Sigmoid colon (tissue), 7 donors: ENCODE measurements around the gene HOXA5. TPM values are rescaled to one million over a fixed set of nuclear protein-coding genes. Genes with fewer than 3 reads are reported as not detected.

Experiments used
- DNase-seq: peaks from one replicate; pipeline ENCODE4 v3.0.0-alpha.2; 2019
- H3K27ac ChIP-seq, 4 donors: fragments of 200-600 bp; sonication (generic); one replicate each; pipeline ENCODE4 v1.5.1; 2016 to 2019; ENCODE audit warnings: mild to moderate bottlenecking in 1 of 4
- H3K27me3 ChIP-seq, 3 donors: fragments of 200-600 bp; sonication (generic); one replicate each; pipeline ENCODE4 v1.5.1; 2019; ENCODE audit warnings: mild to moderate bottlenecking in 1 of 3
- H3K36me3 ChIP-seq, 4 donors: fragments of 200-600 bp; sonication (generic); one replicate each; pipeline ENCODE4 v1.5.1; 2016 to 2019
- H3K4me1 ChIP-seq, 4 donors: fragments of 200-600 bp; sonication (generic); one replicate each; pipeline ENCODE4 v1.5.1; 2017 to 2019
- H3K4me3 ChIP-seq, 4 donors: fragments of 200-600 bp; sonication (generic); one replicate each; pipeline ENCODE4 v1.5.1; 2017 to 2019; ENCODE audit warnings: mild to moderate bottlenecking in 2 of 4, moderate library complexity in 1 of 4
- H3K9me3 ChIP-seq, 4 donors: fragments of 200-600 bp in 3 of 4; sonication (generic) in 3 of 4; one replicate each; pipeline versions ENCODE4 v1.5.1 to v1.6.1; 2013 to 2019
- CTCF ChIP-seq, 4 experiments: fragments of 450-650 bp in 3 of 4; fragments of 200-600 bp in 1 of 4; IDR thresholded peaks; one replicate each; pipeline ENCODE4 v1.5.1; 2016 to 2019; ENCODE audit warnings: antibody characterized with exemption in 4 of 4, mild to moderate bottlenecking in 3 of 4, moderate library complexity in 2 of 4
- EP300 ChIP-seq, 4 donors: sonication (generic); formaldehyde crosslinking; IDR thresholded peaks; one replicate each; pipeline ENCODE4 v1.6.1; 2017; ENCODE audit warnings: antibody characterized with exemption in 4 of 4
- POLR2A ChIP-seq, 2 donors: fragments of 450-650 bp; IDR thresholded peaks; one replicate each; pipeline ENCODE4 v1.6.1; 2016; ENCODE audit warnings: antibody characterized with exemption in 2 of 2, mild to moderate bottlenecking in 2 of 2, moderate library complexity in 2 of 2
- POLR2AphosphoS5 ChIP-seq, 4 donors: sonication (generic); formaldehyde crosslinking; IDR thresholded peaks; one replicate each; pipeline ENCODE4 v1.6.1; 2017; ENCODE audit warnings: antibody characterized with exemption in 4 of 4
- WGBS, 2 donors: extraction: QIAGEN DNeasy Blood & Tissue Kit; methylation state at CpG; one replicate each; pipeline ENCODE4 v1.1.7; 2013; 5-methylcytosine and 5-hydroxymethylcytosine counted together
- intact Hi-C: fragments of 100-400 bp; cut with DNase I; formaldehyde crosslinking; loops from one replicate; pipeline ENCODE4 v1.15.1; 2023
- polyA plus RNA-seq, 3 donors: library from polyadenylated mRNA; stranded (reverse); fragments of 200-250 nt; gene quantifications; one replicate each; pipeline ENCODE4 v1.2.3, GENCODE V29; 2013
- total RNA-seq, 4 donors: library from RNA; depleted of rRNA; stranded (reverse); fragments of >200 nt; gene quantifications; one replicate each; pipeline ENCODE4 v1.1.0, GENCODE V29; 2016
- donor health status: healthy with polysubstance abuse.
- donor health status: Bipolar disorder and iron deficiency.
- donor health status: healthy.

The HOXA5 gene
- total and polyA plus RNA-seq, 7 donors: 3.2 to 14.3 (median 10.2) TPM

GRCh38 chr7:27191161-27191731 lies 47.8 kb upstream of the HOXA5 start:
- intact Hi-C loops: loop anchor here (10.0 kb wide), 1 partner anchor 984 kb away; no protein-coding TSS in a partner anchor
- peaks cover 0 to 87% (median 49%) of the 10 kb centered on the region in 4 donors for H3K4me1 ChIP-seq
- no peaks in the 10 kb centered on the region for H3K9me3 ChIP-seq
- WGBS, 2 donors: 15 to 37% methylated on average over 15 of the region's 15 CpGs
- H3K4me3 ChIP-seq: peak overlapping the region; percentile 43 to 76 (median 64)
- no peaks in the 10 kb centered on the region for H3K36me3 ChIP-seq
- peak overlapping the region in 3 of 4 donors; percentile 97 to 98 (median 98) for H3K27ac ChIP-seq
- TF ChIP-seq EP300 (IDR thresholded peaks at IDR 0.05): no peak
- DNase-seq: no peak
- peaks cover 0 to 20% (median 0%) of the 10 kb centered on the region in 3 donors for H3K27me3 ChIP-seq

GRCh38 chr7:27189997-27190748 lies 46.7 kb upstream of the HOXA5 start:
- Histone ChIP-seq H3K9me3 (no peaks in the 10 kb centered on the region), H3K4me3 (peak overlapping the region in 2 of 4 donors; percentile 72 to 76), H3K36me3 (no peaks in the 10 kb centered on the region), H3K27me3 (peaks cover 0 to 20% (median 0%) of the 10 kb centered on the region in 3 donors), H3K27ac (peak overlapping the region in 3 of 4 donors; percentile 97 to 98 (median 98)), H3K4me1 (peaks cover 0 to 87% (median 49%) of the 10 kb centered on the region in 4 donors)
- intact Hi-C loops: loop anchor here (10.0 kb wide), 1 partner anchor 985 kb away; no protein-coding TSS in a partner anchor
- WGBS, 2 donors: 10 to 42% methylated on average over 7 of the region's 7 CpGs
- TF ChIP-seq CTCF (IDR thresholded peaks at IDR 0.05) (no peak), POLR2A (IDR thresholded peaks at IDR 0.05) (no peak), EP300 (IDR thresholded peaks at IDR 0.05) (no peak), POLR2AphosphoS5 (IDR thresholded peaks at IDR 0.05) (no peak)
- no peak for DNase-seq

- DNase-seq: peak; percentile 87
- H3K9me3 ChIP-seq: no peaks in the 10 kb centered on the region
- peak overlapping the region in 3 of 4 donors; percentile 97 to 98 (median 98) for H3K27ac ChIP-seq
- peaks cover 0 to 25% (median 0%) of the 10 kb centered on the region in 3 donors for H3K27me3 ChIP-seq
- no peaks in the 10 kb centered on the region for H3K36me3 ChIP-seq
- H3K4me1 ChIP-seq: peaks cover 0 to 87% (median 46%) of the 10 kb centered on the region in 4 donors
- intact Hi-C loops: no loop called here
- H3K4me3 ChIP-seq: peak overlapping the region; percentile 71 to 76 (median 72)
- TF ChIP-seq POLR2AphosphoS5 (IDR thresholded peaks at IDR 0.05): peak; percentile 53 to 63 (median 56)
- TF ChIP-seq CTCF (IDR thresholded peaks at IDR 0.05): no peak
- peak in 1 of 2 donors; percentile 62 for TF ChIP-seq POLR2A (IDR thresholded peaks at IDR 0.05)
- no peak for TF ChIP-seq EP300 (IDR thresholded peaks at IDR 0.05)
- WGBS, 2 donors: 5 to 18% methylated on average over 22 of the region's 22 CpGs
Measured at GRCh38 chr7:27189295-27189996, 46.0 kb upstream of the HOXA5 start.

GRCh38 chr7:27188386-27189294 lies 45.2 kb upstream of the HOXA5 start:
- peaks cover 0 to 24% (median 0%) of the 10 kb centered on the region in 3 donors for H3K27me3 ChIP-seq
- peak overlapping the region in 3 of 4 donors; percentile 97 to 98 (median 98) for H3K27ac ChIP-seq
- intact Hi-C loops: no loop called here
- peaks cover 3 to 80% (median 45%) of the 10 kb centered on the region in 4 donors for H3K4me1 ChIP-seq
- peak overlapping the region; percentile 71 to 76 (median 72) for H3K4me3 ChIP-seq
- DNase-seq: peak; percentile 88
- 2 to 6% methylated on average over 49 of the region's 49 CpGs for WGBS, 2 donors
- no peaks in the 10 kb centered on the region for H3K9me3 ChIP-seq
- TF ChIP-seq POLR2A (IDR thresholded peaks at IDR 0.05): no peak
- TF ChIP-seq CTCF (IDR thresholded peaks at IDR 0.05): no peak
- peak in 3 of 4 donors; percentile 26 to 60 (median 38) for TF ChIP-seq POLR2AphosphoS5 (IDR thresholded peaks at IDR 0.05)
- no peaks in the 10 kb centered on the region for H3K36me3 ChIP-seq
